NT2/D1 (cell line): ENCODE measurements around the gene DTNB.

Experiments
- SUZ12 ChIP-seq: IDR thresholded peaks from 2 replicates; pipeline ENCODE4 v1.6.1; 2011; ENCODE audit not compliant: insufficient read length, insufficient read depth; ENCODE audit errors: extremely low read depth
- YY1 ChIP-seq: IDR thresholded peaks from 2 replicates; pipeline ENCODE4 v1.6.1; 2011; ENCODE audit not compliant: insufficient read length, insufficient read depth
- ZNF274 ChIP-seq: IDR thresholded peaks from 2 replicates; pipeline ENCODE4 v1.6.1; 2011; ENCODE audit warnings: mild to moderate bottlenecking, low read depth, low read length

GRCh38 chr2:25677877-25678276 is 4.5 kb upstream of the DTNB start:
- TF ChIP-seq ZNF274, result no peak
- no peak for TF ChIP-seq YY1
- TF ChIP-seq SUZ12, result no peak
